Measurements from ENCODE around the gene LAMA3.

DNA sequence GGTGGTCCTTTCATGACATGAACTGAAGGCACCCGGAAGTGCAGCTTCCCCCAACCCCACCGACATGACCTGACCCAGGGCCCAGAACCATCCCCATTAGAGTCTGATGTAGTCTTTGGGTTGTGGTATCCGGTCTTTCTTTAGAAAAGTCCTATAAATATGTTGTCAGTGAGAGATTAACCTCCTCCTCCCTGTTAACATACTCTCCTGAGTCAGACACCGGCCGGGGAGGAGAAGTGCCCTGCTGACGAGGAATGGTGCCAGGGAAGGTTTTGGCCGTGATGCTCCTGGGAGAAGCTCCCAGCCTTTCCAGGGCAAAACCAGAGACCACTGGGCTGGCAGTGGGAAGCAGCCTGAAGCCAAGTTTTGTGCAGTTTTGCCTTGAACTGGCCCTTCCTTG, 109.0 kb downstream of the LAMA3 start:
- TF ChIP-seq, protein P1, sequence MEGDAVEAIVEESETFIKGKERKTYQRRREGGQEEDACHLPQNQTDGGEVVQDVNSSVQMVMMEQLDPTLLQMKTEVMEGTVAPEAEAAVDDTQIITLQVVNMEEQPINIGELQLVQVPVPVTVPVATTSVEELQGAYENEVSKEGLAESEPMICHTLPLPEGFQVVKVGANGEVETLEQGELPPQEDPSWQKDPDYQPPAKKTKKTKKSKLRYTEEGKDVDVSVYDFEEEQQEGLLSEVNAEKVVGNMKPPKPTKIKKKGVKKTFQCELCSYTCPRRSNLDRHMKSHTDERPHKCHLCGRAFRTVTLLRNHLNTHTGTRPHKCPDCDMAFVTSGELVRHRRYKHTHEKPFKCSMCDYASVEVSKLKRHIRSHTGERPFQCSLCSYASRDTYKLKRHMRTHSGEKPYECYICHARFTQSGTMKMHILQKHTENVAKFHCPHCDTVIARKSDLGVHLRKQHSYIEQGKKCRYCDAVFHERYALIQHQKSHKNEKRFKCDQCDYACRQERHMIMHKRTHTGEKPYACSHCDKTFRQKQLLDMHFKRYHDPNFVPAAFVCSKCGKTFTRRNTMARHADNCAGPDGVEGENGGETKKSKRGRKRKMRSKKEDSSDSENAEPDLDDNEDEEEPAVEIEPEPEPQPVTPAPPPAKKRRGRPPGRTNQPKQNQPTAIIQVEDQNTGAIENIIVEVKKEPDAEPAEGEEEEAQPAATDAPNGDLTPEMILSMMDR (conservative IDR thresholded peaks at IDR 0.05): no peak
- TF ChIP-seq ZFX (IDR thresholded peaks at IDR 0.05): no peak

Measured in C4-2B (cell line).